Measurements from ENCODE around the gene HGF.

HGF gene

GRCh38 chr7:81657551-81657950 lies 112.3 kb downstream of the HGF start:
- no peak for TF ChIP-seq CTCF (IDR thresholded peaks at IDR 0.05; ENCODE audit: insufficient read depth, low read length, poor library complexity, severe bottlenecking)
- TF ChIP-seq EZH2phosphoT487 (conservative IDR thresholded peaks at IDR 0.05; ENCODE audit: low read length): no peak
- Histone ChIP-seq H4K20me1 (ENCODE audit: low read depth, low read length) (no peaks in the 10 kb centered on the region), H3K4me2 (ENCODE audit: low read depth, low read length, poor library complexity, severe bottlenecking) (no peak overlapping the region), H3K9me3 (ENCODE audit: insufficient read depth, low read length) (no peaks in the 10 kb centered on the region), H3K4me3 (ENCODE audit: insufficient read depth, low read length, poor library complexity, severe bottlenecking) (no peak overlapping the region), H3K9ac (ENCODE audit: low read length) (no peak overlapping the region), H3F3A (ENCODE audit: insufficient read depth) (no peaks in the 10 kb centered on the region), H3K9me2 (replicated peaks; ENCODE audit: insufficient read depth, low read length) (no peaks in the 10 kb centered on the region), H3K27ac (ENCODE audit: low read depth, low read length) (no peak overlapping the region), H3K27me3 (ENCODE audit: low read length) (no peaks in the 10 kb centered on the region), H3K36me3 (ENCODE audit: low read length) (no peaks in the 10 kb centered on the region), H2AFZ (ENCODE audit: low read depth, low read length, severe bottlenecking) (no peak overlapping the region), H3K79me2 (ENCODE audit: insufficient read depth, low read length) (no peaks in the 10 kb centered on the region)

- H3K9me2 ChIP-seq (replicated peaks; ENCODE audit: insufficient read depth, low read length): no peaks in the 10 kb centered on the region
- H4K20me1 ChIP-seq (ENCODE audit: low read depth, low read length): no peaks in the 10 kb centered on the region
- H3K36me3 ChIP-seq (ENCODE audit: low read length): no peaks in the 10 kb centered on the region
- no peak overlapping the region for H3K27ac ChIP-seq (ENCODE audit: low read depth, low read length)
- no peak overlapping the region for H3K9ac ChIP-seq (ENCODE audit: low read length)
- H2AFZ ChIP-seq (ENCODE audit: low read depth, low read length, severe bottlenecking): no peak overlapping the region
- 0 out of 2 replicates have a peak, but pooled peaks cover 12% of the 10 kb centered on the region for H3K9me3 ChIP-seq (ENCODE audit: insufficient read depth, low read length)
- H3K79me2 ChIP-seq (ENCODE audit: insufficient read depth, low read length): no peaks in the 10 kb centered on the region
- no peak for TF ChIP-seq CTCF (IDR thresholded peaks at IDR 0.05; ENCODE audit: insufficient read depth, low read length, poor library complexity, severe bottlenecking)
- no peak for TF ChIP-seq EZH2phosphoT487 (conservative IDR thresholded peaks at IDR 0.05; ENCODE audit: low read length)
- no peak overlapping the region for H3K4me3 ChIP-seq (ENCODE audit: insufficient read depth, low read length, poor library complexity, severe bottlenecking)
- H3K27me3 ChIP-seq (ENCODE audit: low read length): no peaks in the 10 kb centered on the region
- no peak overlapping the region for H3K4me2 ChIP-seq (ENCODE audit: low read depth, low read length, poor library complexity, severe bottlenecking)
- no peaks in the 10 kb centered on the region for H3F3A ChIP-seq (ENCODE audit: insufficient read depth)
Measured at GRCh38 chr7:81655271-81655670, 114.6 kb downstream of the HGF start.

GRCh38 chr7:81652225-81652624 lies 117.6 kb downstream of the HGF start:
- H3K79me2 ChIP-seq (ENCODE audit: insufficient read depth, low read length): no peaks in the 10 kb centered on the region
- H3K9me2 ChIP-seq (replicated peaks; ENCODE audit: insufficient read depth, low read length): no peaks in the 10 kb centered on the region
- H3K9me3 ChIP-seq (ENCODE audit: insufficient read depth, low read length): 0 out of 2 replicates have a peak, but pooled peaks cover 12% of the 10 kb centered on the region
- no peak for TF ChIP-seq EZH2phosphoT487 (conservative IDR thresholded peaks at IDR 0.05; ENCODE audit: low read length)
- no peak for TF ChIP-seq CTCF (IDR thresholded peaks at IDR 0.05; ENCODE audit: insufficient read depth, low read length, poor library complexity, severe bottlenecking)
- no peak overlapping the region for H3K4me3 ChIP-seq (ENCODE audit: insufficient read depth, low read length, poor library complexity, severe bottlenecking)
- no peaks in the 10 kb centered on the region for H4K20me1 ChIP-seq (ENCODE audit: low read depth, low read length)
- no peaks in the 10 kb centered on the region for H3F3A ChIP-seq (ENCODE audit: insufficient read depth)
- H2AFZ ChIP-seq (ENCODE audit: low read depth, low read length, severe bottlenecking): no peak overlapping the region
- H3K9ac ChIP-seq (ENCODE audit: low read length): no peak overlapping the region
- no peaks in the 10 kb centered on the region for H3K36me3 ChIP-seq (ENCODE audit: low read length)
- H3K4me2 ChIP-seq (ENCODE audit: low read depth, low read length, poor library complexity, severe bottlenecking): no peak overlapping the region
- H3K27me3 ChIP-seq (ENCODE audit: low read length): no peaks in the 10 kb centered on the region
- no peak overlapping the region for H3K27ac ChIP-seq (ENCODE audit: low read depth, low read length)
